Urinary bladder (tissue), 4 donors: ENCODE measurements around the gene EEFSEC. TPM values are rescaled to one million over a fixed set of nuclear protein-coding genes. Genes with fewer than 3 reads are reported as not detected.

Experiments used
- DNase-seq: peaks from one replicate; pipeline ENCODE4 v3.0.0-alpha.2; 2015; ENCODE audit errors: extremely low spot score
- H3K27ac ChIP-seq: one replicate; pipeline ENCODE4 v1.5.1; 2013; ENCODE audit warnings: low read depth, mild to moderate bottlenecking, moderate library complexity
- H3K36me3 ChIP-seq: one replicate; pipeline ENCODE4 v1.6.1; 2013; ENCODE audit warnings: mild to moderate bottlenecking, moderate library complexity; ENCODE audit not compliant: insufficient read depth
- H3K4me1 ChIP-seq: one replicate; pipeline ENCODE4 v1.6.1; 2013; ENCODE audit warnings: mild to moderate bottlenecking, moderate library complexity; ENCODE audit not compliant: insufficient read depth
- H3K4me3 ChIP-seq: one replicate; pipeline ENCODE4 v1.5.1; 2013; ENCODE audit warnings: low read depth, low read length
- WGBS: extraction: QIAGEN DNeasy Blood & Tissue Kit; methylation state at CpG from one replicate; pipeline ENCODE4 v1.1.7; 2013; 5-methylcytosine and 5-hydroxymethylcytosine counted together
- polyA plus RNA-seq: library from polyadenylated mRNA; stranded (reverse); fragments of 200-250 nt; gene quantifications from one replicate; pipeline ENCODE4 v1.2.3, GENCODE V29; 2013
- total RNA-seq: library from RNA; depleted of rRNA; stranded (reverse); fragments of >200 nt; gene quantifications from one replicate; pipeline ENCODE4 v1.2.3, GENCODE V29; 2014
- donor health status: healthy with polysubstance abuse.
- donor health status: healthy.

Gene EEFSEC
- total and polyA plus RNA-seq, 2 donors = 4.2 to 18.5 TPM

- Histone ChIP-seq H3K27ac (peak overlapping the region; percentile 30), H3K36me3 (no peaks in the 10 kb centered on the region), H3K4me3 (no peak overlapping the region), H3K4me1 (no peaks in the 10 kb centered on the region)
- 86% methylated on average over 29 of the region's 29 CpGs for WGBS
- DNase-seq = no peak
Measured at GRCh38 chr3:128410669-128411573, 257.6 kb downstream of the EEFSEC start.

DNA sequence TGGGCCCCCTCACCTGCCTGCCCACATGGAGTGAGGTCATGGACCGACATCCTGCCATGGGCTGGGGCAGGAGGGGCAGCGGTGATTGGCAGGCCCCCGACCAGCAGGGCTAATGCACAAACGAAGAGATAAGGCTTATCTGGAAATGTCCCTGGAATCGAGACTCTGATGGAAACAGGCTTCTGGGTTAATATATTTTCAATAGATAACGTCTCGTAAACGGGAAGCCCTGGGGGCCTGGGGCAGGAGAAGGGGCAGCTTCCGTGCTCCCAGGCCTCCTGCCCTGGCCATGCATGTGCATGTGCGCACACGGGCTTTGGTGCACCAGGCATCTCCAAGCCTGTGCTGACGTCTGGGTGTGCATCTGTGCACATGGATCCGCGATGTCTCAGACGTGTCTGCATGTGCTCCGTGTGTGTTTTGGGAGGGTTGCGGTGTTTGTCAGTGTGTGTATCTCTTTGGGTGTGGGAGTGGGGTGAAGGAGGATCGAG is 258.3 kb downstream of the EEFSEC start:
- Histone ChIP-seq H3K36me3 (no peaks in the 10 kb centered on the region), H3K4me1 (no peaks in the 10 kb centered on the region), H3K27ac (no peak overlapping the region), H3K4me3 (no peak overlapping the region)
- whole genome bisulfite sequencing = 68% methylated on average over 18 of the region's 18 CpGs
- DNase-seq = no peak

- Histone ChIP-seq H3K4me3 (no peak overlapping the region), H3K4me1 (no peaks in the 10 kb centered on the region), H3K27ac (no peak overlapping the region), H3K36me3 (no peaks in the 10 kb centered on the region)
- no peak for DNase-seq
- WGBS = 90% methylated on average over 15 of the region's 15 CpGs
Measured at GRCh38 chr3:128412180-128413002, 259.1 kb downstream of the EEFSEC start.

DNA sequence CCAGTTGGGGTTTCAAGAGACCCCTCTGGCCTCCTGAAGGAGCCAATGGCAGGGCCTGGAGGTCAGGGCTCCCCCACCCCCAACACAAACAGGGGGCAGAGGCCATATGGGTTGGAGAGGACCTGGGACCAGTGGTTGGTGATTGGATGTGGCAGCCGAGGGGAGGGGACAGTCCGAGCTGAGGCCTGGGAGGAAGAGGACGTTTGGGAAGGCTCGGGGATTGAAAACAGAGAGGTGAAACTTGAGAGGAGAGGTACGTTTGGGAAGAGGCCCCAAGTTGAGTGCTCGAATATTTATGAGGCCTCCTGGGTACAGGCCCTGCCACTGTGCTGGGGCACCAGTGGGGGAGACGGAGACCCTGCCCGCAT is 259.7 kb downstream of the EEFSEC start:
- Histone ChIP-seq H3K36me3 (no peaks in the 10 kb centered on the region), H3K4me3 (no peak overlapping the region), H3K27ac (no peak overlapping the region), H3K4me1 (no peaks in the 10 kb centered on the region)
- WGBS = 83% methylated on average over 8 of the region's 8 CpGs
- no peak for DNase-seq

DNA sequence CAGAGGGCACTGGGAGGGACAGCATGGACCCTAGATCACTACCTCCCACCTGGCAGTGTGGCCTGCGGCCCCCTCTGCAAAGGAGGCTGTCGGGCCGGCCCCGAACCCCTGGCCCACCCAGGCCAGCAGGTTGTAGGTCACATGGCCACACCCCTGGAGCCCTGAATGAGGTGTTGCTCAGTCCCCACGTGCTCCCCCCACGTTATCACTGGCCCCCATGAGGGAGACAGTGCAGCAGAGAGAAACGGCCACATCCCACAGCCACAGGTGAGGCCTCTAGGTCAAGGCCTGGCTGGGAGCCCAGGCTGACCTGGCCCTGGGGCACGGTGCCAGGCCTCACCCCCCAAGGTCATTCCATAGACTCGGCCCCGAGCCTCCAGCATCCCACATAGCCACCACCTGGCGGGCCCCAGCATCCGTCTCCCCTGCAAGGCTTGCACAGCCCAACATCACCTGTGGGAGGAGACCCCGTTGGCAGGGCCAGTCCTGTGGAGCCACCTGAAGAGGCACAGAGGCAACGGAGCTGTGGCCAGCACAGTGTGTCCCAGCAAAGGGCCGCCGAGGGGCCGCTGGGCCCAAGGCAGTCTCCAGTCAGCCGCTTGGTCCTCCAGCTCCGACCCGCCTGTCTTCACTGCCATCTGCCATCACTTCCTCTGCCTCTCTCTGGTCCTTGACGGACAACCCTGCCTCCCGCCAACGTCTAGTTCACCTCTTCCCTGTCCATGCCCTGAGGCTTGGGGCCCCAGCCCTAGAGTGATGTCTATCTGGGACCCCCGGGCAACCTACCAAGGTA is 260.3 kb downstream of the EEFSEC start:
- DNase-seq = no peak
- 92% methylated on average over 24 of the region's 24 CpGs for WGBS
- no peaks in the 10 kb centered on the region for H3K36me3 ChIP-seq
- H3K27ac ChIP-seq = no peak overlapping the region
- H3K4me1 ChIP-seq = no peaks in the 10 kb centered on the region
- H3K4me3 ChIP-seq = no peak overlapping the region

DNA sequence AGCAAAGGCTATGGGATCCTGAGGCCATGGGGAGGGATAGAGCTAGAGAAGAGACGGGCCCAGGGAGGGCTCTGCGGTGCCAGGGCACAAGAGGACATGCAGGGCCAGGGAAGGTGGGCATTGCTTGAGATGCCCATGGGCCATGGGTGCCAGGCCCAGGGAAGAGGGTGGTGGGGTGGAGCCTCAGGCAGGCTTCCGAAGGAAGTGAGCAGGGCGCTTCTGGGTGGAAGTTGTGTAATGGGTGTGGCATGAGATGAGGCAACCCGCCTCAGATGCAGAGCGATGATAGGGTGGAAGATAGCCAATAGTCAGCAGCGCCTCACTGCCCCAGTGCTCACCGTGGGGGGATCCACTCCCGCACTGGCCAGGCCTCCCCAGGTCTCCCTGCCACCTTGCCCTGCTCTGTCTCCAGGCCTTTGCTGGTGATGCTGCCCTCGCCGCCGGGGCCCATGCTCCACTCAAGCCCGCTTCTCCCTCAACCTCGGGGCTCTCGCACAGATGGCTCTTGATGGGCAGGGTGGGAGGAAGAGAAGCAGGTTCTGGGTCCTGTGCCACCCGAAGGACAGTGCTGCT is 262.0 kb downstream of the EEFSEC start:
- Histone ChIP-seq H3K36me3 (no peaks in the 10 kb centered on the region), H3K4me1 (no peaks in the 10 kb centered on the region), H3K4me3 (no peak overlapping the region), H3K27ac (no peak overlapping the region)
- 91% methylated on average over 16 of the region's 16 CpGs for WGBS
- no peak for DNase-seq

GRCh38 chr3:128415773-128416577 is 262.7 kb downstream of the EEFSEC start:
- no peak overlapping the region for H3K27ac ChIP-seq
- no peak overlapping the region for H3K4me3 ChIP-seq
- DNase-seq = no peak
- 75% methylated on average over 19 of the region's 19 CpGs for WGBS
- H3K36me3 ChIP-seq = no peaks in the 10 kb centered on the region
- no peaks in the 10 kb centered on the region for H3K4me1 ChIP-seq

DNA sequence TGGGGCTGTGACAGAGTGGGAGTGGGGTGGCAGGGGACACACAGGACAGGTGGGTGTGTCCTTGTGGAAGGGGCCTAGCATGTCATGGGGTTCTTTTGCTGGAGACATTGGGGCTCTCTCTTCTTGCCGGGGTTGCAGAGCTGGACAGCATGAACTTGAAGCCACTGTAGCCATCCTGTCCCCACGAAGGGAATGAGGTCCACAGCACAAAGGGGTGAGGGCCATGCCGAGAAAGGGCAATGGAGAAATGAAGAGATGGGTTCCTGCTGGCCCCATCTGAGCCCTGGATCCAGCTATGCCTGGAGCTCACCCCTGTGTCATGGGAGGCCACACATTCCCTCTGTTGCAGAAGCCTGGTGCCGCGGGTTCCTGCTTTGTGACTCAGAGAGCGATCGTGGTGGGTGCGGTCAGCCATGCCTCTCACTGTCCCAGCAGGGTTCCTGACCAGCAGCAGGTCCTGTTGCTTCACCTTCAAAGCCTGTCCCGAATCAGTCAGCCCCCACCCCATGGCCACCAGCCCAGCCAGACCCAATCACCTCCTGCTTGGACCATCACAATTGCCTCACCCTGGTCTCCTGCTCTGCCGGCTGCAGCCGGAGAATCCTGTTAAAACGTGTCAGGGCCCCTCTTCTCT is 263.4 kb downstream of the EEFSEC start:
- no peak for DNase-seq

GRCh38 chr3:128418900-128419299 is 265.6 kb downstream of the EEFSEC start:
- no peaks in the 10 kb centered on the region for H3K4me1 ChIP-seq
- WGBS = 83% methylated on average over 2 of the region's 2 CpGs
- H3K36me3 ChIP-seq = no peaks in the 10 kb centered on the region
- H3K27ac ChIP-seq = no peak overlapping the region
- H3K4me3 ChIP-seq = no peak overlapping the region
- DNase-seq = no peak

More for the DNA sequence above, 263.4 kb downstream of the EEFSEC start:
- 75% methylated on average over 12 of the region's 12 CpGs for WGBS
- H3K4me3 ChIP-seq = no peak overlapping the region
- no peaks in the 10 kb centered on the region for H3K4me1 ChIP-seq
- no peak overlapping the region for H3K27ac ChIP-seq
- no peaks in the 10 kb centered on the region for H3K36me3 ChIP-seq

DNA sequence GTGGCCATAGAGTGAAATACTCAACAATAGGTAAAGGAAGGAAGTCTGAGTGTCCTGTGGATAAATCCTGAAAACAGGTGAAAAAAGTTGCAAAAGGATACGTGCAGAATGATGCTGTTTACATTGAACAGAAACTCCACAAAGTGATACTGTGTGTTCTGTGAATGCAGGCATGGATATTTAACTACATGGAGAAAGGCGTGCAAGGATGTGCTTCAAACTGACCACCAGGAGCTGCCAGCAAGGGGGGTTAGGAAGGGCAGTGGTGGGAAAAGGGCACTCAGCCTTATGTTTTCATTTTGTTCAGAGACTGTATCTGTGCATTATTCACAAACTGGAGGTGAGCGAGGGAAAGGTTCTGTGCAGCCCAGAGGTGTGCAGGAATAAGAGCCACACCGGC is 266.0 kb downstream of the EEFSEC start:
- 98% methylated on average over 4 of the region's 4 CpGs for WGBS

GRCh38 chr3:128420289-128420688 is 267.0 kb downstream of the EEFSEC start:
- DNase-seq = no peak
- Histone ChIP-seq H3K36me3 (no peaks in the 10 kb centered on the region), H3K4me3 (no peak overlapping the region), H3K27ac (no peak overlapping the region), H3K4me1 (no peaks in the 10 kb centered on the region)
- 92% methylated on average over 7 of the region's 7 CpGs for WGBS

More for the DNA sequence above, 266.0 kb downstream of the EEFSEC start:
- H3K4me1 ChIP-seq = no peaks in the 10 kb centered on the region
- no peak for DNase-seq
- no peak overlapping the region for H3K27ac ChIP-seq
- H3K36me3 ChIP-seq = no peaks in the 10 kb centered on the region
- no peak overlapping the region for H3K4me3 ChIP-seq
